Omental fat pad (tissue), 4 donors: ENCODE results near the gene SIGLEC14. TPM values are rescaled to one million over a fixed set of nuclear protein-coding genes. Genes with fewer than 3 reads are reported as not detected.

ENCODE experiments used
- ATAC-seq: fragments of 150-250 bp; one replicate; pipeline ENCODE4 v1.9.1; 2016; ENCODE audit warnings: mild to moderate bottlenecking, moderate library complexity; ENCODE audit not compliant: low FRiP score
- DNase-seq: peaks from one replicate; pipeline ENCODE4 v3.0.0-alpha.2; 2019; ENCODE audit warnings: low spot score
- CTCF ChIP-seq, 3 donors: fragments of 450-650 bp; IDR thresholded peaks; one replicate each; pipeline ENCODE4 v1.5.1; 2016 to 2017; ENCODE audit warnings: antibody characterized with exemption in 3 of 3, mild to moderate bottlenecking in 3 of 3, moderate library complexity in 2 of 3
- total RNA-seq, 4 donors: library from RNA; depleted of rRNA; stranded (reverse); fragments of >200 nt; gene quantifications; one replicate each; pipeline ENCODE4 v1.1.0, GENCODE V29; 2016

Gene SIGLEC14
- total RNA-seq, 4 donors from 2014 or later = 1.9 to 12.6 (median 12.2) TPM; not detected in 1

- DNase-seq = no peak
- TF ChIP-seq CTCF (IDR thresholded peaks at IDR 0.05) = no peak
- no peak for ATAC-seq
Measured at GRCh38 chr19:51664997-51665396, 18.4 kb upstream of the SIGLEC14 start.

GRCh38 chr19:51664131-51664530 is 17.5 kb upstream of the SIGLEC14 start:
- TF ChIP-seq CTCF (IDR thresholded peaks at IDR 0.05) = no peak
- no peak for DNase-seq
- no peak for ATAC-seq

GRCh38 chr19:51663650-51664049 is 17.0 kb upstream of the SIGLEC14 start:
- TF ChIP-seq CTCF (IDR thresholded peaks at IDR 0.05) = no peak
- no peak for ATAC-seq
- DNase-seq = no peak

GRCh38 chr19:51660975-51661600 is 14.5 kb upstream of the SIGLEC14 start:
- DNase-seq (peak; percentile 76), ATAC-seq (no peak)
- peak in 1 of 3 donors; percentile 23 for TF ChIP-seq CTCF (IDR thresholded peaks at IDR 0.05)

GRCh38 chr19:51654783-51655182 is 8.2 kb upstream of the SIGLEC14 start:
- DNase-seq (no peak), ATAC-seq (no peak)
- no peak for TF ChIP-seq CTCF (IDR thresholded peaks at IDR 0.05)

- no peak for DNase-seq
- ATAC-seq = no peak
- TF ChIP-seq CTCF (IDR thresholded peaks at IDR 0.05) = no peak
Measured at GRCh38 chr19:51653162-51653561, 6.5 kb upstream of the SIGLEC14 start.

GRCh38 chr19:51652266-51652665 is 5.6 kb upstream of the SIGLEC14 start:
- ATAC-seq (no peak), DNase-seq (no peak)
- no peak for TF ChIP-seq CTCF (IDR thresholded peaks at IDR 0.05)
